Osteoblast (primary cell): Measurements from ENCODE around the gene RAB44. TPM values are rescaled to one million over a fixed set of nuclear protein-coding genes. Genes with fewer than 3 reads are reported as not detected.

Source experiments
- DNase-seq: peaks from one replicate; pipeline ENCODE4 v3.0.0; 2011; ENCODE audit warnings: low spot score, mixed read lengths; ENCODE audit not compliant: insufficient read length; ENCODE audit errors: missing footprints
- H2AFZ ChIP-seq: 2 replicates; pipeline ENCODE4 v1.6.0; 2011; ENCODE audit warnings: mild to moderate bottlenecking, low read length
- H3K27ac ChIP-seq: 2 replicates; pipeline ENCODE4 v1.5.1; 2011; ENCODE audit warnings: mild to moderate bottlenecking, low read depth, low read length, moderate library complexity
- H3K27me3 ChIP-seq: 2 replicates; pipeline ENCODE4 v1.6.0; 2012; ENCODE audit warnings: mild to moderate bottlenecking, control low read depth, inconsistent platforms, low read length, moderate library complexity; ENCODE audit not compliant: insufficient read depth
- H3K36me3 ChIP-seq: 2 replicates; pipeline ENCODE4 v1.5.1; 2011; ENCODE audit warnings: mild to moderate bottlenecking, low read length, control low read depth, moderate library complexity; ENCODE audit not compliant: insufficient read depth
- H3K4me1 ChIP-seq: 2 replicates; pipeline ENCODE4 v1.5.1; 2011; ENCODE audit warnings: mild to moderate bottlenecking, low read length, control low read depth, moderate library complexity; ENCODE audit not compliant: insufficient read depth
- H3K4me2 ChIP-seq: 2 replicates; pipeline ENCODE4 v1.6.0; 2011; ENCODE audit warnings: mild to moderate bottlenecking, low read length; ENCODE audit not compliant: insufficient read depth
- H3K4me3 ChIP-seq: fragments of 200-600 bp; sonication (generic); 3 replicates; pipeline ENCODE4 v1.5.1; 2012; ENCODE audit warnings: mild to moderate bottlenecking, low read length, inconsistent platforms; ENCODE audit not compliant: insufficient read depth
- H3K79me2 ChIP-seq: 2 replicates; pipeline ENCODE4 v1.6.0; 2012; ENCODE audit warnings: mild to moderate bottlenecking, low read length, control low read depth, inconsistent platforms; ENCODE audit not compliant: insufficient read depth
- H3K9me3 ChIP-seq: 2 replicates; pipeline ENCODE4 v1.5.1; 2011; ENCODE audit warnings: low read depth, low read length, control low read depth
- H4K20me1 ChIP-seq: 2 replicates; pipeline ENCODE4 v1.6.0; 2012; ENCODE audit warnings: mild to moderate bottlenecking, low read length, control low read depth; ENCODE audit not compliant: insufficient read depth
- total RNA-seq: library from RNA; depleted of rRNA; stranded (reverse); fragments of >200 nt; gene quantifications from 2 replicates; pipeline ENCODE4 v1.2.3, GENCODE V29; 2012
- TF ChIP-seq, protein P1 (sequence below): IDR thresholded peaks from 2 replicates; pipeline ENCODE4 v1.5.1; 2011; ENCODE audit warnings: mild to moderate bottlenecking, low read depth, low read length, moderate library complexity; ENCODE audit errors: extremely low read depth

Gene RAB44
- total RNA-seq, 1 donor, result 0.36 TPM

DNA sequence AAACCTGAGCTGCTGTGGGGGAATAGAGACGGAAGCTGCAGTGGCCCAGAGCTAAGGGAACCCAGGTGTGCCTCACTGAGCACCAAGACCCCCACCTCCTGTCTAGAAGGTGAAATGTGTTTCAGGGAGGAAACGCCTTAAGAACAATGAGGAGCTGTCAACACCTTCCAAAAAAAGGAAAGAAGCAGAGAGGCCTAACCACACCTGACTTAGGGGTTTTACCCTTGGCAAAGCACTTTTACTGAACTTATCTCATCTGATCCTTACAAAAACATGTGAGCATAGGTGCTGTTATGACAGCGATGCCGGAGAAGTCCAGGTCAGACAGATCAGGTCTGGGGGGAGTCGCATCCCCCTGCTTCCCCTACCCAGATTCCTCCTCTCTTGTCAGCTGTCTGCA is 35.2 kb upstream of the RAB44 start:
- peaks cover 38% of the 10 kb centered on the region for H3K4me1 ChIP-seq

DNA sequence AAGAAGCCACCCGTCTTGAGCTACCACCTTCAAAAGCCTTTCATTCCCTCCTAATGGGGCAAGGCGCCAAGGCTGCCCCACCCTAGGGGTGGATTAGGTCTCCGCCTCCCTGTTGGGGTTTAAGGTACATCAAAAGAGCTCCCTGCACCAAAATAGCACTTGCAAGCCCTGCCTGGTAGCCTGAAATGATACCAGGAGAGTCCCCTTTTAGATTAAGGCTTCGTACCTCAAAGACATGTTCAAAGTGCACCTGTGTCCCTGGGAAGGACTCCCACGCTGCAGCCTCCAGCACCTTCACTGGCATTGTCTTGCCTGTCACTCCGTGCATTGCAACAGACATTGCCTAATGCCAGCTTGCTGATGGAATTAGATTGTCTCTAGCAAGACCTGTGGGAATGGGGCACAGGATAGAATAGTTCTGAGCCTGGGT is 34.8 kb upstream of the RAB44 start:
- Histone ChIP-seq H3K4me2 (no peak overlapping the region), H3K27ac (no peak overlapping the region), H4K20me1 (no peaks in the 10 kb centered on the region), H3K9me3 (no peaks in the 10 kb centered on the region), H3K27me3 (no peaks in the 10 kb centered on the region), H2AFZ (no peak overlapping the region), H3K4me3 (no peak overlapping the region), H3K4me1 (peaks cover 37% of the 10 kb centered on the region), H3K36me3 (no peaks in the 10 kb centered on the region), H3K79me2 (no peaks in the 10 kb centered on the region)
- TF ChIP-seq, protein P1, sequence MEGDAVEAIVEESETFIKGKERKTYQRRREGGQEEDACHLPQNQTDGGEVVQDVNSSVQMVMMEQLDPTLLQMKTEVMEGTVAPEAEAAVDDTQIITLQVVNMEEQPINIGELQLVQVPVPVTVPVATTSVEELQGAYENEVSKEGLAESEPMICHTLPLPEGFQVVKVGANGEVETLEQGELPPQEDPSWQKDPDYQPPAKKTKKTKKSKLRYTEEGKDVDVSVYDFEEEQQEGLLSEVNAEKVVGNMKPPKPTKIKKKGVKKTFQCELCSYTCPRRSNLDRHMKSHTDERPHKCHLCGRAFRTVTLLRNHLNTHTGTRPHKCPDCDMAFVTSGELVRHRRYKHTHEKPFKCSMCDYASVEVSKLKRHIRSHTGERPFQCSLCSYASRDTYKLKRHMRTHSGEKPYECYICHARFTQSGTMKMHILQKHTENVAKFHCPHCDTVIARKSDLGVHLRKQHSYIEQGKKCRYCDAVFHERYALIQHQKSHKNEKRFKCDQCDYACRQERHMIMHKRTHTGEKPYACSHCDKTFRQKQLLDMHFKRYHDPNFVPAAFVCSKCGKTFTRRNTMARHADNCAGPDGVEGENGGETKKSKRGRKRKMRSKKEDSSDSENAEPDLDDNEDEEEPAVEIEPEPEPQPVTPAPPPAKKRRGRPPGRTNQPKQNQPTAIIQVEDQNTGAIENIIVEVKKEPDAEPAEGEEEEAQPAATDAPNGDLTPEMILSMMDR, result no peak
- no peak for DNase-seq

More for the DNA sequence above, 35.2 kb upstream of the RAB44 start:
- H3K36me3 ChIP-seq, result no peaks in the 10 kb centered on the region
- H3K4me2 ChIP-seq, result no peak overlapping the region
- no peaks in the 10 kb centered on the region for H4K20me1 ChIP-seq
- TF ChIP-seq, protein P1, result no peak
- H3K4me3 ChIP-seq, result no peak overlapping the region
- H3K27me3 ChIP-seq, result no peaks in the 10 kb centered on the region
- no peak overlapping the region for H2AFZ ChIP-seq
- H3K9me3 ChIP-seq, result no peaks in the 10 kb centered on the region
- H3K79me2 ChIP-seq, result no peaks in the 10 kb centered on the region
- no peak for DNase-seq
- no peak overlapping the region for H3K27ac ChIP-seq

DNA sequence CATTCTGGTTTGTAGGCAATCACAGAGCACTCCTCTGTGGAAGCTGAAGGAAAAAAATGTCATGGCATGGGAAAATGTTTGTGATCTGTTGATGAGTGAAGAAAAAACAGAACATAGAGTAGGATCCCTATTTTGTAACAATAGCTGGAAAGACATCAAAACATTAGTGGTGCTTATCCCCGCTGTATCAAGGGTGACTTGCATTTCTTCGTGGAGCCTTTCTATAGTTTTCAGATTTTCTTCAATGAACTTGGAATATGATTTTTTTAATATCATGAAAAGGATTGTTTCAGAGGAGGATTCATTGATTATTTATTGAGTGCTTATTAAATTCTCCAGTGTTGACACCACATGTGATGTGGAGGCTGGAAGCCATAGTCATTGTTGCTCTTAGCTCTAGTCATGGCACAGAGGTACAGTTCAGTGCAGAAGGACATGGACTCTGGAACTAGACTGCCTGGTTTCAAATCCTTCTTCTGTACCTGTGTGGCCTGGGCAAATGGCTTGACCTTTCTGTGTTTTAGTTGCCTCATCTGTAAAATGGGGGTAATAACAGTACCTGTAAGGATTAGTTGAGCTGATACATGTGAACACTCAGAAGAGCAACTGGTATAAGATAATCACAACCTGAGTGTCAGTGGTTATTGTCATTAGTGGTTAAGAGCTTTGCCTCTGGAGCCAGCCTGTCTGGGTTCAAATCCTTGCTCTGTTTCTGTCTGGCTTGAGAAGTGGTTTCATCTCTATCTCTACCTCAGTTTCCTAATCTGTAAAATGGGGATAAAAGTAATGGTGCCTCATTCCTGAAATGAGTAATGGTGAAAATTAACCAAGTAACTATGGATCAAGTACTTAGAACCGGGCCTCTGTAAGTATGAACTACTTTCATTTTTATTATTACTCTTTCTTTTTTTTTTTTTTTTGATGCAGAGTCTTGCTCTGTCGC is 33.9 kb upstream of the RAB44 start:
- Histone ChIP-seq H3K4me1 (peaks cover 31% of the 10 kb centered on the region), H4K20me1 (no peaks in the 10 kb centered on the region), H3K4me3 (no peak overlapping the region), H3K36me3 (no peaks in the 10 kb centered on the region), H3K27ac (no peak overlapping the region), H3K79me2 (no peaks in the 10 kb centered on the region), H3K4me2 (no peak overlapping the region), H3K27me3 (no peaks in the 10 kb centered on the region), H3K9me3 (no peaks in the 10 kb centered on the region), H2AFZ (no peak overlapping the region)
- TF ChIP-seq, protein P1, result no peak
- no peak for DNase-seq

DNA sequence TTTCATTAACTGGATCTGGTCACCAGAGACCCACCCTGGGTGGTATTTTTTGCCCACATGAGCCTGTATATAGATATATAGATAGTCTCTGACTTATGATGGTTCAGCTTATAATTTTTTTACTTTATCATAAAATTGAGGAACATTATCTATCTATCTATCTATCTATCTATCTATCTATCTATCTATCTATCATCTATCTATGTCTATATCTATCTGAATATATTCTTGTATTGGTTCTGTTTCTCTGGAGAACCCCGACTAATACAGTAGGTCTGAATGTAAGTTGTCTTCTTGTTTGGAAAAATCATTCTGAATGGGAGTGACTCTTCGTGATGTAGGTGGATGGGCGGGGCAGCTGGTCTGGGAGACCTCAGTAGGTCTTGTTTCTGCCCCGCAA is 32.4 kb upstream of the RAB44 start:
- Histone ChIP-seq H3K27me3 (no peaks in the 10 kb centered on the region), H3K36me3 (no peaks in the 10 kb centered on the region), H3K4me2 (no peak overlapping the region), H3K4me3 (no peak overlapping the region), H2AFZ (no peak overlapping the region), H3K9me3 (no peaks in the 10 kb centered on the region), H3K79me2 (no peaks in the 10 kb centered on the region), H3K4me1 (peaks cover 21% of the 10 kb centered on the region), H4K20me1 (no peaks in the 10 kb centered on the region), H3K27ac (no peak overlapping the region)
- TF ChIP-seq, protein P1, result no peak
- no peak for DNase-seq
